HepG2 (cell line): Measurements from ENCODE around the gene SMURF1. TPM values are rescaled to one million over a fixed set of nuclear protein-coding genes. Genes with fewer than 3 reads are reported as not detected.
A peak's percentile ranks its signal among the peaks of the same experiment; 100 is the strongest.

ENCODE experiments used
- CC2D1A ChIP-seq: sonication (generic); formaldehyde crosslinking; IDR thresholded peaks from 2 replicates; pipeline ENCODE4 v1.8.1; 2023; ENCODE audit warnings: mild to moderate bottlenecking, missing genetic modification reagents
- DNMT3B ChIP-seq: conservative IDR thresholded peaks from 2 replicates; pipeline ENCODE4 v1.6.1; 2016; ENCODE audit warnings: missing biosample characterization, control low read depth
- HES4 ChIP-seq: sonication (generic); formaldehyde crosslinking; IDR thresholded peaks from 2 replicates; pipeline ENCODE4 v1.9.0; 2021; ENCODE audit warnings: mild to moderate bottlenecking, missing genetic modification reagents, borderline replicate concordance
- HMGA1 ChIP-seq: sonication (generic); formaldehyde crosslinking; conservative IDR thresholded peaks from 2 replicates; pipeline ENCODE4 v1.4.0; 2020; ENCODE audit warnings: missing genetic modification reagents
- JARID2 ChIP-seq: sonication (generic); formaldehyde crosslinking; IDR thresholded peaks from 2 replicates; pipeline ENCODE4 v1.8.1; 2023; ENCODE audit warnings: missing genetic modification reagents, inconsistent platforms; ENCODE audit not compliant: insufficient replicate concordance
- MAFG ChIP-seq: sonication (generic); formaldehyde crosslinking; IDR thresholded peaks from 2 replicates; pipeline ENCODE4 v1.5.1; 2020; ENCODE audit warnings: mild to moderate bottlenecking, missing genetic modification reagents
- MAFK ChIP-seq, 2 experiments: IDR thresholded peaks in 1 of 2; conservative IDR thresholded peaks in 1 of 2; 2 replicates each; pipeline ENCODE4 v1.6.1; 2011; ENCODE audit warnings: improper control_type of control experiment in 2 of 2, low read length in 2 of 2
- MATR3 ChIP-seq: sonication (generic); formaldehyde crosslinking; IDR thresholded peaks from 2 replicates; pipeline ENCODE4 v1.4.0; 2020; ENCODE audit warnings: missing genetic modification reagents
- MIER2 ChIP-seq: IDR thresholded peaks from 2 replicates; pipeline ENCODE4 v1.6.1; 2016; ENCODE audit warnings: missing biosample characterization, missing genetic modification reagents
- NFIB ChIP-seq: sonication (generic); formaldehyde crosslinking; IDR thresholded peaks from 2 replicates; pipeline ENCODE4 v1.9.0; 2021; ENCODE audit warnings: missing genetic modification reagents, mild to moderate bottlenecking, borderline replicate concordance
- PATZ1 ChIP-seq: sonication (generic); formaldehyde crosslinking; IDR thresholded peaks from 2 replicates; pipeline ENCODE4 v1.4.0; 2020; ENCODE audit warnings: missing genetic modification reagents
- RXRB ChIP-seq: IDR thresholded peaks from 2 replicates; pipeline ENCODE4 v1.6.1; 2016; ENCODE audit warnings: borderline replicate concordance, missing genetic modification reagents, missing compliant biosample characterization
- TOPORS ChIP-seq: sonication (generic); formaldehyde crosslinking; IDR thresholded peaks from 2 replicates; pipeline ENCODE4 v1.8.0; 2023; ENCODE audit warnings: mild to moderate bottlenecking, missing genetic modification reagents
- ZBTB26 ChIP-seq: IDR thresholded peaks from 2 replicates; pipeline ENCODE4 v1.6.1; 2016; ENCODE audit warnings: missing compliant biosample characterization, missing genetic modification reagents, borderline replicate concordance
- ZNF12 ChIP-seq: sonication (generic); formaldehyde crosslinking; IDR thresholded peaks from 2 replicates; pipeline ENCODE4 v1.5.0; 2020; ENCODE audit warnings: missing genetic modification reagents
- ZNF281 ChIP-seq: sonication (generic); formaldehyde crosslinking; IDR thresholded peaks from 2 replicates; pipeline ENCODE4 v1.4.0; 2020; ENCODE audit warnings: missing genetic modification reagents, borderline replicate concordance
- ZNF292 ChIP-seq: sonication (generic); formaldehyde crosslinking; IDR thresholded peaks from 2 replicates; pipeline ENCODE4 v1.8.1; 2022; ENCODE audit warnings: mild to moderate bottlenecking, low read depth, missing genetic modification reagents, borderline replicate concordance
- ZNF607 ChIP-seq: sonication (generic); formaldehyde crosslinking; IDR thresholded peaks from 2 replicates; pipeline ENCODE4 v1.5.1; 2020; ENCODE audit warnings: missing genetic modification reagents, mild to moderate bottlenecking, borderline replicate concordance
- ZNF879 ChIP-seq: sonication (generic); formaldehyde crosslinking; IDR thresholded peaks from 2 replicates; pipeline ENCODE4 v1.8.1; 2023; ENCODE audit warnings: missing genetic modification reagents
- polyA plus RNA-seq, 8 experiments: library from polyadenylated mRNA; depleted of rRNA in 3 of 8; stranded (reverse) in 7 of 8; unstranded in 1 of 8; fragments of >200 nt; fragmentation: Illumina TruSeq in 4 of 8; extraction: Trizol in 4 of 8; gene quantifications; 2 replicates each; pipeline versions ENCODE4 v1.2.1 to v1.2.3, GENCODE V29; 2011 to 2016; ENCODE audit warnings: low read depth in 4 of 8, missing spikeins in 1 of 8, mixed read lengths in 1 of 8; ENCODE audit not compliant: insufficient read depth in 1 of 8
- total RNA-seq, 5 experiments: library from RNA; depleted of rRNA; stranded (reverse); fragments of >200 nt; fragmentation: Illumina TruSeq; extraction: Trizol; gene quantifications; 2 replicates each; pipeline ENCODE4 v1.2.3, GENCODE V29; 2016; ENCODE audit warnings: low read depth in 1 of 5
- TF ChIP-seq, protein P1 (sequence below): sonication (generic); formaldehyde crosslinking; IDR thresholded peaks from 2 replicates; pipeline ENCODE4 v1.4.0; 2020; ENCODE audit warnings: missing genetic modification reagents, borderline replicate concordance
- TF ChIP-seq, protein P2 (sequence below), 2 experiments: sonication (generic) in 1 of 2; formaldehyde crosslinking in 1 of 2; IDR thresholded peaks; 2 replicates each; pipeline versions ENCODE4 v1.5.1 to v1.6.1; 2011 to 2020; ENCODE audit warnings: borderline replicate concordance in 1 of 2, low read depth in 1 of 2, low read length in 1 of 2, mild to moderate bottlenecking in 1 of 2, missing genetic modification reagents in 1 of 2, moderate library complexity in 1 of 2

The SMURF1 gene
- total and polyA plus RNA-seq, 2 of the 13 experiments (the other 11 are each of a cell fraction or from before 2014, with no cell fraction given) = 8.3 to 11.1 TPM

DNA sequence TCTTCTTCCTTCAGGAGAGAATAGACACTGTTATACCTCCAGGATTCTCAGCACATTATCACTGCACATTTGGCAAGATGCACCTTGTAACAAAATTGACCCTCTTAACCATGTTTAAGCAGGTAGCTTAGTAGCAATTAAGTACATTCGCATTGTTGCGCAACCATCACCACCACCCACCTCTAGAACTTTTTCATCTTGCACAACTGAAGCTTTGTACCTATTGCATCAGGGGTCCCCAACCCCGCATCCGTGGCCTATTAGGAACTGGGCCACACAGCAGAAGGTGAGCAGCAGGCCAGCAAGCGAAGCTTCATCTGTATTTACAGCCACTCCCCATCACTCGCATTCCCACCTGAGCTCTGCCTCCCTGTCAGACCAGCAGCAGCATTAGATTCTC is 29.9 kb upstream of the SMURF1 start (continued):
- 0 out of 2 replicates have a peak, but pooled peaks have one; percentile 54 for TF ChIP-seq ZNF12
- no peak for TF ChIP-seq NFIB (CRISPR knock-in tag)
- TF ChIP-seq MIER2 (CRISPR knock-in tag) = no peak
- no peak for TF ChIP-seq MATR3 (CRISPR knock-in tag)
- no peak for TF ChIP-seq JARID2 (CRISPR knock-in tag)
- no peak for TF ChIP-seq ZNF879 (CRISPR knock-in tag)
- TF ChIP-seq, protein P1, sequence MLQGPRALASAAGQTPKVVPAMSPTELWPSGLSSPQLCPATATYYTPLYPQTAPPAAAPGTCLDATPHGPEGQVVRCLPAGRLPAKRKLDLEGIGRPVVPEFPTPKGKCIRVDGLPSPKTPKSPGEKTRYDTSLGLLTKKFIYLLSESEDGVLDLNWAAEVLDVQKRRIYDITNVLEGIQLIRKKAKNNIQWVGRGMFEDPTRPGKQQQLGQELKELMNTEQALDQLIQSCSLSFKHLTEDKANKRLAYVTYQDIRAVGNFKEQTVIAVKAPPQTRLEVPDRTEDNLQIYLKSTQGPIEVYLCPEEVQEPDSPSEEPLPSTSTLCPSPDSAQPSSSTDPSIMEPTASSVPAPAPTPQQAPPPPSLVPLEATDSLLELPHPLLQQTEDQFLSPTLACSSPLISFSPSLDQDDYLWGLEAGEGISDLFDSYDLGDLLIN (CRISPR knock-in tag) = no peak
- TF ChIP-seq MAFG = no peak
- TF ChIP-seq ZNF281 = peak; percentile 47; the same call in 1 of the 2 replicates
- no peak for TF ChIP-seq ZNF607 (CRISPR knock-in tag)
- TF ChIP-seq RXRB (CRISPR knock-in tag) = peak; percentile 44
- peak; percentile 56; the same call in 1 of the 2 replicates for TF ChIP-seq PATZ1 (CRISPR knock-in tag)
- TF ChIP-seq CC2D1A (CRISPR knock-in tag) = no peak
- no peak for TF ChIP-seq HMGA1 (CRISPR knock-in tag)
- TF ChIP-seq ZNF292 = peak; percentile 42; the same call in 1 of the 2 replicates
- TF ChIP-seq TOPORS (CRISPR knock-in tag) = no peak
- peak; percentile 85; the same call in 1 of the 2 replicates for TF ChIP-seq ZBTB26
- TF ChIP-seq, protein P2, sequence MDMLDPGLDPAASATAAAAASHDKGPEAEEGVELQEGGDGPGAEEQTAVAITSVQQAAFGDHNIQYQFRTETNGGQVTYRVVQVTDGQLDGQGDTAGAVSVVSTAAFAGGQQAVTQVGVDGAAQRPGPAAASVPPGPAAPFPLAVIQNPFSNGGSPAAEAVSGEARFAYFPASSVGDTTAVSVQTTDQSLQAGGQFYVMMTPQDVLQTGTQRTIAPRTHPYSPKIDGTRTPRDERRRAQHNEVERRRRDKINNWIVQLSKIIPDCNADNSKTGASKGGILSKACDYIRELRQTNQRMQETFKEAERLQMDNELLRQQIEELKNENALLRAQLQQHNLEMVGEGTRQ (IDR thresholded peaks at IDR 0.05; ENCODE audit: low read depth, low read length) = no peak
- TF ChIP-seq, protein P2 (CRISPR knock-in tag; IDR thresholded peaks at IDR 0.05; ENCODE audit: borderline replicate concordance) = no peak
- no peak for TF ChIP-seq DNMT3B
- TF ChIP-seq MAFK (conservative IDR thresholded peaks at IDR 0.05 in 1 of 2, IDR thresholded peaks at IDR 0.05 in 1 of 2; ENCODE audit: low read length in 2 of 2) = no peak
- TF ChIP-seq HES4 (CRISPR knock-in tag) = no peak
